H1 (cell line): ENCODE results near the gene CELF5. TPM values are rescaled to one million over a fixed set of nuclear protein-coding genes. Genes with fewer than 3 reads are reported as not detected.
"Not testable (repeated sequence)": the region's sequence is repeated elsewhere in the genome, so short reads cannot be mapped to it uniquely, and the experiment has no call there.

Experiments
- CTCF ChIA-PET: fragments of 300-600 bp; sonication (Branson Sonifier 250); formaldehyde crosslinking; loops from one replicate; lab custom pipeline; 2021; ENCODE audit not compliant: partially characterized antibody; lab: Charles Lee
- POLR2A ChIA-PET: fragments of 300-600 bp; sonication (Branson Sonifier 250); formaldehyde crosslinking; loops from one replicate; lab custom pipeline; 2021; ENCODE audit warnings: inconsistent platforms; ENCODE audit not compliant: partially characterized antibody; lab: Charles Lee
- DNase-seq, 2 experiments: peaks; one replicate each; pipeline versions ENCODE4 v3.0.0 to v3.0.0-alpha.2; 2010 to 2022; ENCODE audit warnings: low spot score in 2 of 2, low read depth in 1 of 2, mixed read lengths in 1 of 2
- FAIRE-seq: peaks from 2 replicates; lab custom pipeline; 2011; peaks lifted over from hg19 to GRCh38; lab: Jason Lieb, UNC
- H2AFZ ChIP-seq: 2 replicates; pipeline ENCODE4 v1.8.1; 2012; ENCODE audit warnings: low read length, inconsistent platforms
- H2AK5ac ChIP-seq: 2 replicates; pipeline ENCODE4 v1.6.1; 2013; ENCODE audit warnings: low read depth, low read length
- H2BK120ac ChIP-seq: replicated peaks from 2 replicates; pipeline ENCODE3; 2013; ENCODE audit warnings: low read depth, low read length, inconsistent platforms
- H2BK12ac ChIP-seq: 2 replicates; pipeline ENCODE4 v1.6.1; 2013; ENCODE audit warnings: low read depth, low read length
- H2BK15ac ChIP-seq: 2 replicates; pipeline ENCODE4 v1.6.1; 2013; ENCODE audit warnings: low read length
- H2BK20ac ChIP-seq: 2 replicates; pipeline ENCODE4 v1.6.1; 2013; ENCODE audit warnings: low read length
- H2BK5ac ChIP-seq: 2 replicates; pipeline ENCODE4 v1.6.1; 2013; ENCODE audit warnings: low read depth, low read length
- H3K14ac ChIP-seq: 2 replicates; pipeline ENCODE4 v1.6.1; 2013; ENCODE audit warnings: inconsistent platforms; ENCODE audit not compliant: insufficient read length
- H3K18ac ChIP-seq: 2 replicates; pipeline ENCODE4 v1.6.1; 2013; ENCODE audit warnings: low read length; ENCODE audit errors: extremely low read depth
- H3K23ac ChIP-seq: 2 replicates; pipeline ENCODE4 v1.6.1; 2013; ENCODE audit warnings: inconsistent platforms; ENCODE audit not compliant: insufficient read length
- H3K23me2 ChIP-seq: 2 replicates; pipeline ENCODE4 v1.6.1; 2013; ENCODE audit warnings: low read depth, low read length
- H3K27ac ChIP-seq: 2 replicates; pipeline ENCODE4 v1.6.1; 2011; ENCODE audit warnings: low read depth, low read length, inconsistent platforms
- H3K27me3 ChIP-seq, 4 experiments: replicated peaks in 1 of 4; 1 replicate in 1 of 4; 2 replicates in 3 of 4; pipeline versions ENCODE4 v1.6.1 to v1.8.1; 2011 to 2013; ENCODE audit warnings: low read length in 3 of 4, mild to moderate bottlenecking in 3 of 4, inconsistent platforms in 2 of 4, mixed read lengths in 2 of 4, moderate library complexity in 1 of 4; ENCODE audit not compliant: control insufficient read depth in 3 of 4, insufficient read depth in 3 of 4; ENCODE audit errors: extremely low read depth in 1 of 4
- H3K36me3 ChIP-seq, 4 experiments: 2 replicates each; pipeline versions ENCODE4 v1.6.1 to v1.8.1; 2011 to 2013; ENCODE audit warnings: mild to moderate bottlenecking in 4 of 4, low read length in 3 of 4, moderate library complexity in 2 of 4, control low read depth in 1 of 4, inconsistent platforms in 1 of 4; ENCODE audit not compliant: insufficient read depth in 4 of 4, control insufficient read depth in 2 of 4
- H3K4ac ChIP-seq: replicated peaks from 2 replicates; pipeline ENCODE3; 2013; ENCODE audit warnings: low read length, low read depth, mixed read lengths, inconsistent platforms; ENCODE audit not compliant: insufficient read length
- H3K4me1 ChIP-seq, 4 experiments: replicated peaks in 1 of 4; 1 replicate in 1 of 4; 2 replicates in 3 of 4; pipeline versions ENCODE4 v1.6.1 to v1.8.1; 2011 to 2013; ENCODE audit warnings: low read length in 3 of 4, inconsistent platforms in 2 of 4, mixed read lengths in 1 of 4; ENCODE audit not compliant: insufficient read depth in 4 of 4, control insufficient read depth in 3 of 4
- H3K4me2 ChIP-seq, 2 experiments: 2 replicates each; pipeline versions ENCODE4 v1.6.1 to v1.8.1; 2011 to 2013; ENCODE audit warnings: low read depth in 2 of 2, low read length in 2 of 2, control low read depth in 1 of 2, inconsistent platforms in 1 of 2, mild to moderate bottlenecking in 1 of 2; ENCODE audit not compliant: insufficient read depth in 1 of 2
- H3K4me3 ChIP-seq, 4 experiments: fragments of 200-600, 300-600 bp in 1 of 4; sonication (generic), shearing (Covaris generic), sonication (Bioruptor Twin) in 1 of 4; 2 replicates each; pipeline versions ENCODE4 v1.5.1 to v1.8.1; 2011 to 2016; ENCODE audit warnings: low read length in 4 of 4, low read depth in 3 of 4, control low read depth in 2 of 4, inconsistent platforms in 2 of 4, mild to moderate bottlenecking in 2 of 4, mixed read lengths in 1 of 4, moderate library complexity in 1 of 4; ENCODE audit not compliant: insufficient read depth in 2 of 4; ENCODE audit errors: extremely low read depth in 1 of 4
- H3K56ac ChIP-seq: replicated peaks from 2 replicates; pipeline ENCODE3; 2013; ENCODE audit warnings: low read depth, mild to moderate bottlenecking, mixed read lengths, low read length, inconsistent platforms; ENCODE audit not compliant: insufficient read length
- H3K79me1 ChIP-seq: 2 replicates; pipeline ENCODE4 v1.6.1; 2013; ENCODE audit warnings: low read depth, low read length, control low read depth
- H3K79me2 ChIP-seq, 2 experiments: 2 replicates each; pipeline versions ENCODE4 v1.6.1 to v1.8.1; 2012 to 2013; ENCODE audit warnings: low read length in 2 of 2, mild to moderate bottlenecking in 2 of 2, inconsistent platforms in 1 of 2; ENCODE audit not compliant: insufficient read depth in 2 of 2, control insufficient read depth in 1 of 2
- H3K9ac ChIP-seq, 4 experiments: replicated peaks in 1 of 4; 1 replicate in 1 of 4; 2 replicates in 3 of 4; pipeline versions ENCODE4 v1.6.1 to v1.8.1; 2011 to 2013; ENCODE audit warnings: low read depth in 3 of 4, low read length in 3 of 4, control low read depth in 2 of 4, mild to moderate bottlenecking in 2 of 4, moderate library complexity in 2 of 4, inconsistent platforms in 1 of 4; ENCODE audit errors: extremely low read depth in 1 of 4
- H3K9me3 ChIP-seq, 2 experiments: 2 replicates each; pipeline versions ENCODE4 v1.6.1 to v1.8.1; 2012 to 2013; ENCODE audit warnings: mild to moderate bottlenecking in 2 of 2, moderate library complexity in 2 of 2, control low read depth in 1 of 2, inconsistent platforms in 1 of 2, low read depth in 1 of 2, low read length in 1 of 2, mixed read lengths in 1 of 2; ENCODE audit not compliant: insufficient read depth in 2 of 2
- H4K20me1 ChIP-seq, 2 experiments: replicated peaks in 1 of 2; 2 replicates each; pipeline versions ENCODE3 to v1.8.1; 2011 to 2013; ENCODE audit warnings: inconsistent platforms in 2 of 2, low read length in 2 of 2, mild to moderate bottlenecking in 1 of 2; ENCODE audit not compliant: insufficient read depth in 2 of 2, control insufficient read depth in 1 of 2
- H4K5ac ChIP-seq: 2 replicates; pipeline ENCODE4 v1.6.1; 2013; ENCODE audit warnings: low read length, low read depth, mixed read lengths, inconsistent platforms; ENCODE audit not compliant: insufficient read length
- H4K8ac ChIP-seq: 2 replicates; pipeline ENCODE4 v1.8.0; 2013; ENCODE audit warnings: mild to moderate bottlenecking, moderate library complexity, low read length, inconsistent platforms; ENCODE audit not compliant: insufficient read depth; ENCODE audit errors: extremely low read depth
- H4K91ac ChIP-seq: replicated peaks from 2 replicates; pipeline ENCODE3; 2013; ENCODE audit warnings: low read length, mixed read lengths, inconsistent platforms; ENCODE audit not compliant: insufficient read length
- WGBS, 2 experiments: shearing (Covaris generic) in 1 of 2; methylation state at CpG; one replicate each; pipeline versions ENCODE4 v1.1.6 to v1.1.7; 2013 to 2015; ENCODE audit warnings: low lambda C conversion rate in 2 of 2, mixed read lengths in 2 of 2, inconsistent platforms in 1 of 2, low coverage in 1 of 2, missing lambda C conversion rate in 1 of 2; ENCODE audit not compliant: insufficient replicate concordance in 2 of 2, insufficient coverage in 1 of 2, insufficient read length in 1 of 2; ENCODE audit errors: extremely low coverage in 1 of 2, missing lambda C conversion rate in 1 of 2; 5-methylcytosine and 5-hydroxymethylcytosine counted together
- polyA plus RNA-seq, 7 experiments: library from polyadenylated mRNA; depleted of rRNA in 3 of 7; stranded (reverse) in 5 of 7; unstranded in 2 of 7; fragments of >200 nt in 5 of 7; fragments of 200-250 nt in 2 of 7; gene quantifications; 1 replicate in 5 of 7; 2 replicates in 1 of 7; 4 replicates in 1 of 7; pipeline versions ENCODE4 v1.2.1 to v1.2.3, GENCODE V29; 2011 to 2013; ENCODE audit warnings: missing spikeins in 2 of 7, mixed read lengths in 2 of 7
- total RNA-seq: library from RNA; stranded (reverse); fragmentation: NEBNext Ultra II Directional; extraction: Animal tissue kit (Norgen Biotek cat#: 25700); gene quantifications from 2 replicates; pipeline ENCODE4 v1.2.1, GENCODE V29; 2021

The CELF5 gene
- total and polyA plus RNA-seq, 2 of the 8 experiments (the other 6 are each of a cell fraction or from before 2014, with no cell fraction given) = 9.8 to 15.0 TPM

DNA sequence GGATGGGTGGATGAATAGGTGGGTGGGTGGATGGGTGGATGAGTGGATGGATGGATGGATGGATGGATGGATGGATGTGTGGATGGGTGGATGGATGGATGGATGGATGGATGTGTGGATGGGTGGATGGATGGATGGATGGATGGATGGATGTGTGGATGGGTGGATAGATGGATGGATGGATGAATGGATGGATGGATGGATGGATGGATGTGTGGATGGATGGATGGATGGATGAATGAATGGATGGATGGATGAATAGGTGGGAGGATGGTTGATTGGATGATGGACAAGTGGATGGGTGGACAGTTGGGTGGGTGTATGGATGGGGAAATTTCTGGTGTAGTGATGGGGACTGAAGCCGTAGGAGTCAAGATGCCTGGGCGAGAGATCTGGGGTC lies 11.1 kb downstream of the CELF5 start:
- H2BK15ac ChIP-seq, FAIRE-seq, H3K36me3 ChIP-seq, H2AFZ ChIP-seq, H3K4me1 ChIP-seq, H4K5ac ChIP-seq, H3K18ac ChIP-seq, H4K8ac ChIP-seq, H3K14ac ChIP-seq, H3K4me3 ChIP-seq, H3K79me2 ChIP-seq, H3K4ac ChIP-seq, H3K79me1 ChIP-seq, H3K27ac ChIP-seq, H2BK12ac ChIP-seq, H3K9me3 ChIP-seq, H3K23ac ChIP-seq, H3K4me2 ChIP-seq, H2BK5ac ChIP-seq, DNase-seq, H4K91ac ChIP-seq, H3K9ac ChIP-seq, POLR2A ChIA-PET, H2BK120ac ChIP-seq, H3K27me3 ChIP-seq, H2AK5ac ChIP-seq, H2BK20ac ChIP-seq: not testable (repeated sequence)
- CTCF ChIA-PET = interaction anchor here (0.8 to 1.2 kb wide), 7 partner anchors 8 to 18 kb away, joined by 3 to 4 read pairs (median 3); partner anchors contain the start of gene CELF5
- 61% methylated on average over 2 of the region's 2 CpGs; no CpG with 5 or more reads in 1 of the 2 experiments for WGBS, 2 experiments
- peak overlapping the region; percentile 77 for H3K56ac ChIP-seq
- H4K20me1 ChIP-seq = peaks cover 2 to 13% of the 10 kb centered on the region in 2 experiments
- H3K23me2 ChIP-seq = peaks cover 16% of the 10 kb centered on the region; the same call in 1 of the 2 replicates
